Right hindlimb (tissue), 1 donor: Measurements from ENCODE around the gene AFG1L.
A peak's percentile ranks its signal among the peaks of the same experiment; 100 is the strongest.
"Not testable (repeated sequence)": the region's sequence is repeated elsewhere in the genome, so short reads cannot be mapped to it uniquely, and the experiment has no call there.

Source experiments
- DNase-seq: peaks from one replicate; pipeline ENCODE4 v3.0.0-alpha.2; 2018

The AFG1L gene

DNA sequence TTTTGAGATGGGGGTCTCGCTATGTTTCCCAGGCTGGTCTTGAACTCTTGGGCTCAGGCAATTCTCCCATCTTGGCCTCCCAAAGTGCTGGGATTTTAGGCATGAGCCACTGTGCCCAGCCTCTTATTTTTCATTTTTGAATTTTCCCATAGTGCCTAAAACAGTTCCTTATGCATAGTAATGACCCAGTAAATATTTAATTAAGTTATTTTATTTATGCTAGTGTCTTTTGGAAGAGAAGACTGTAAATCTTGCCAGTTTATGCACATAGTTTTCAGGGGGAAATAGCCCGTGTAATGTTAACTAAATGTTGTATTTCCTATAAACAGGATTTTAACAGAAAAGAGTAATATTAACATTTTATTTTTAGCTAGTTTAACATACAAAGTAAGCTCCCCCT lies 60.3 kb downstream of the AFG1L start:
- DNase-seq, result no peak

DNA sequence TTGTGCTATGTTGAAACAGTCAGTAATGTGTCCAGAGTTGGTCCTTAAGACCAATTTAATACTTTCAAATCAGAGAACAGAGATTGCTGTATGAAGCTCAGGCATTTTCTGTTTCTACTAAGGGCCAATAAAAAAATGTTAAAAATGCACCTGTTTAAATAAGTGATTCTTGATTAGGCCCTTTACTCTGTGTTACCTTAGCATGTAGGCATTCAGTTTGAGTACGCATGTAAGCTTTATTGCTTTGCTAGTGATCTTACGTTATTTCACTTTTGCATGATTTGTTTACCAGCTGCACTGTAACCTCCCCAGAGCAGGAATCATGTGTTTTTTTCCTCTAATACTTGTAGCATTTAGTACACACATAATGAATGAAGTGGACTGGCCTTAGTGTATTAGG lies 61.0 kb downstream of the AFG1L start:
- DNase-seq, result no peak

DNA sequence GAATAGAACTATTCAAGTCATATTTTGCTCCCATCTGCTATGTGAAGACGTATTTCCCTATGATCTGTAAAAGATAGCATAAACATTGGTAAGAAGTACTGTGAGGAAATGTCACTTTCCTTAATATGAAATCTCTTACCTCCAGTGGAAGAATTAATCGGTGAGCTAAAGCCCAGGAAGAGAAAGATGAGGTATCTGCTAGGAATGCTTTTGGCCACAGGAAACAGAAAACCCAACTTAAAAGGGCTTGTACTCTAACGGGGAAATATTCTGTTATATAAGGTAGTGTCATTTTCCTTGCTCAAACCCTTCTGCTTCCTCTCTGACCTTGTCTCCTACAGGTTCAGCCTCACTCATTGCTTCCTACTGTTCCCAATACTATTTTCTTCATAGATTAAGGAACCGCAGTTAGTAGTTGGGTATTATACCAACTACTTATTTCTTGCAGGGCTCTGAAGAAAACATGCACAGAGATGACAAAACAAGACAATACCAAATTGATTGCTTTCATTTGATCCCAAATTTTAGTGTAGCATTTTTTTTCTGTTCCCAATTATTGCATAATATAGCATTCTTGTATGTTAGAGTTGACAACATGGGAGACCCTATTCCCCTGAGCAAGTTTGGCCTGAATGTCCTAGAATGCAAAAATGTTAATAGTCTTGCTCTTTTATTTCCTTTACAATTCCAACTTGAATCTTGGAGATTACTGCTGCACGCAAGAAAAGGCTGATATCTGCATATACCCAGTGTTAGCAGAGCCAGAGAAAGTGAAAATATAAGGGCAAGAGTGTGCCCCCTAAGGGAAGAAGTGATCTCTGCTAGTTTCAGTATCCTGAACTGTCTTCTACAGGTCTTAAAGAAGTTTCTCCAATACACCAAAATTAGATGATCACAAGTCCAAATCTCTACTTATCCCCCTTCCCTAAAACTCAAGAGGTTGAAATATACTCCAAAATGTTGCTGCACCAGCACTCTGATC lies 65.3 kb downstream of the AFG1L start:
- DNase-seq, result no peak

DNA sequence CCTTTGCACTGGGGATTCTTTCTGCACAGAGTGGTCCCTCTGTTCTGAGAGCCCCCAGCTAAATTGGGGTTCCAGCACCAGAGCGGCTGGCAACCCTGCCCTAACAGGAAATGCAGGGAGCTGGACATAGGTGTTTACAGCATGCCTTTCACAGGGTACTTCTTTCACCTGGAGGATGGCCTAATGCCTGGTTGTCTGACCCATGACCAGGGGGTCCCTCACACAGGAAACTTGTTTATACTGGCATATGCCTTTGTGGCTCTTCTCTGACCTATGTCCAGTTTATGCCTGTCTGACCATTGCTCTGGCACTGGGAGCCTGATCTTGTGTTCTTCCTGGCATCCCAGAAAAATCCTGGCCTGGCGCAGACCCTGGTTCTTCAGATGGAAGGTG lies 66.1 kb downstream of the AFG1L start:
- no peak for DNase-seq

DNA sequence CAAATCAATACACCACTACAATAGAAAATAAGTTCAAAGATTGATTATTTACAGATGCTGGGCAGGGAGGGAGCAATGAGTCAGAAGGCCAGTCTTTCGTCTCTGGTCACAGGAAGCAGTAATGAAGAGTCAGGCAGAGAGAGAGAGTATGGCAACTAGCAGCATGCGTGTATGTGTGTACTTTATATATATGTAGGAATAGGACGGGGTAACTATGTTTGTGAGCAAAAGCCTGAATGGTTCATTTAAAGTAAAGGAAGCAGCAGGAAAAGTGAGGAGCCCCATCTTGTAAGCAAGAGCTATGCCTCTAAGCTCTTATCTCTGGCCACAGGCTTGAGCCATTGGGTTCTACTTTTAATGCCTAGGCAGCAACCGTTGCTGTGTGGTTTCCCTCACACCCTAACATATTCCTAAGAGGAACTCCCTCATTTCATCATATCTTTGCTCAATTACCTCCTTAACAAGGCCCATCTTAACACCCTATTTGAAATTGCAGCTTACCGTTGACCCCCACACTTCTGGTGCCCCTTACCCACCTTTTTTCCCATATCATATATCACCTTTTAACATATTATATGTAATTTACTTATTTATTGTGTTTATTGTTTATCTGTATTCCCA lies 66.6 kb downstream of the AFG1L start:
- no peak for DNase-seq

DNA sequence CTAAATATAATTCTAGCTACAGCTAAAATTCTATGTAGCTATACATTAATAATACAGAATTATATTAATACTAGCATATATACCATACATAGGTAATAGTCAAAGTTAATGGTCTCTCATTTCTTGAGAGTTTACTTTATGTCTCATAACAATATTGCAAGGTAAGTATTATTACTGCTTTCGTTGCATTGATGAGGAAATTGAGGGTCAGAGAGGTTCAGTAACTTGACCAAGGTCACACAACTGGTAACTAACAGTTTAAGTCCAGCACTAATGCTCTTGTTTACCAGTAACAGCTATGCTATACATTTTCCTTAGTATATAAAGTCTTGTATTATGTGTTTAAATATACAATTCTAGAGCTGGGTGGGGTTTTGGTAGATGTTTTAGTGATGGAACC lies 67.6 kb downstream of the AFG1L start:
- no peak for DNase-seq

DNA sequence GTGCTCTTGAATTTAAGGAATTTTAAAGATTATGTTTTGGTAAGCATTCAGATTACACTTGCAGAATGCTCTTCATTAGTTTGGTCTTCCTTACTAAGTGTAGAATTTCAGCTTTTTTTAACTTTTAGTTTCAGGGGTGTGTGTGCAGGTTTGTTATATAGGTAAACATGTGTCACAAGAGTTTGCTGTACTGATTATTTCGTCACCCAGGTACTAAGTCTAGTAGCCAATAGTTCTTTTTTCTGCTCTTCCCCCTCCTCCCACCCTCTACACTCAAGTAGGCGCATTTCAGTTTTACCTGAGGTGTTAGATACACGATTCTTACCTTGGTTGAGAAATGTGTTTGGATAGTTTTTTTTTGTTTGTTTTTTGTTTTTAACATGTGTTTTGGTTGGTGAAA lies 68.3 kb downstream of the AFG1L start:
- DNase-seq, result no peak

DNA sequence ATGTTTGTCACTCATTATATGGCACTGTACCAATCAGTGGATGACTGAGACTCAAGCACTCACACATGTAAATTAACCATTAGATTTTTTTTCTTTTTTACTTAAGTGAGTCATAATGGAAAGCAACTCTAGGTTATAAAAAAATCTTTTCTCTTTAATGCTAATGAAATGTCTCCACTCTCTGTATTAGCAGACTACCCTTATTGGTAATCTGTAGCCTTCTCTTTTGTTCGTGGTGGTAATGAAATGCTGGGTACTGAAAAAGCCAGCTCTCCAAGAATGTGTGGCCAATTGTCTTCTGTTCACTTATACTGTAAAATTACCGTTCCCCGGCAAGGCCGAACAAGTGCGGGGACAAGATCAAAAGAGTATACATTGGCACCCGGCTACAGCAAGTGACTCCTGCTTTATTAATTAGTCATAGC lies 69.0 kb downstream of the AFG1L start:
- no peak for DNase-seq

DNA sequence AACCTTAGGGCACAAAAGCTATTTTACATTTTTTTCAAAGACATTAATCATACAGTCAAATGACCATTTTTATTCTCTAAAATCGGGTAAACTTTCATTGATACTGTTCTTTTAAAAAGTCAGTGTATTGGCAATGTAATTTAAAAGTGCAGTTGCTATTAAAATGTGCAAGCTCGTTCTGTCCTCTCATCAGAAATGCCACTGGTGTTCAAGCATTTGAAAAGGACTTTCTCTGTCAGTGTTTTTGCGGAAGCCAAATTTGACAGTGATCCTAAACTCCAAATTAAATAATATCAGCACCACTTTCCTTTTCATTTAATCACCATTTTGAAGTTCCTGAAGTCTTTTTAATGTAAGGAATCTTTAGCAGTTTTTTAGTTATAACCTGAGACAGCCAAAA lies 69.6 kb downstream of the AFG1L start:
- no peak for DNase-seq

DNA sequence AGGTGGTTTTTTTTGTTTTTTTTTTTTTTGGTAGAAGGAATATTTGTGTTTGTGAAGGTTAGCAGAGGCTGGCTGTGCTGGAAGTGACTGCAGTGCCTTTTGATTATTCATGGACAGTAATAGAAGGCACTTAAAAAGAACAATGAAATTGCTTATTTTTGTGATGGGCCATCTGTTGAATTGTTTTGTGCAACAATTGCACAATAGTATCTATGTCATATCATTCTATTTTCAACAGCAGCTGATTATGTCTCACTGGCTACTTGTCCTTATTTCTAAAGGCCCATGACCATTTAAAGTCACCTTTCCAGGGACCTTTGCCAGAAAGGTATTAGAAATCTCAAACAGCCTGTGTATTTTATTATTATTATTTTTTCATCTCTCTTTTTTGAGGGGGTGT lies 70.6 kb downstream of the AFG1L start:
- no peak for DNase-seq

DNA sequence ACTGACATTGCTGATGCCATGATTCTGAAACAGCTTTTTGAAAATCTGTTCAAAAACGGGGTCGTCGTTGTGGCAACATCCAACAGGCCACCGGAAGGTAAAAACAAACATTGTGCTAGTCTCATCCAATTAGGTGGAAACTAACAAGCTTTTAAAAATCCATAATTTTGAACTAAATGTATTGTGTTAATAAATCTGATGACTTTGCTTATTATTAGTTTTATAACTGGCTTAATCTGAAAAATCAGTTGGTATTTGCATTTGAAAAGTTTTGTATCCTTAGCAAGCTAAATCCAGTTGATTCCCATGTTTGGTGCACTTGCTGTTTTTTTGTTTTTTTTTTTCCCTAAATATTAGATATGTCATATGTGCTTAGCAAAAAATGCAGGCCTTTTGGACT lies 71.4 kb downstream of the AFG1L start:
- no peak for DNase-seq

DNA sequence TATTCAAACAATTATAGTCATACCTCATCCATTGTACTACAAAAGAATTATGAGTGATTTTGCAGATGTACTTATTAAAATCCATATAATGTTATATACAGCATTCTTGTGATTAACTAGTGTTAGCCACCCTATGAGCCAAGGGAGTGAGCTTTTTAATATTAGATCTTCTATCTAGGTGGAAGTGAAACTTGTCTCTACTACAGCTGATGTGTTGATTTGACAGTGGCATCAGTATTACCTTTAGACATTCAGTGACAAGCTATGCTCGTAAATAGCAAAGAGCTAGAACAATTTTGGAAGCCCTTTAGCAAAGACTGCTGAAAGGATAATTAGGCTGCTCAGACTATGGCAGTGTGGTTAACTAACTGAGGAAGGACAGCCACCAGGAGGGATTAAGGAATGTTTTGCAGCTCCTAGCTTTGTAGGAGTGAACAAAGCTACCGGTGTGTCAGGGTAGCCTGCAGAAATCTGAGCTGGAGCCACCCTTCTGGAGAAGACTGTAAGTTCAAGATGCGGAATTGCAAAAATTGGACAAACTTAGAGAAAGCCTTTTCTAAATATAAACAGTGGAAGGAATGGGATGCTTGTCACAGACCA lies 73.7 kb downstream of the AFG1L start:
- DNase-seq, result no peak

DNA sequence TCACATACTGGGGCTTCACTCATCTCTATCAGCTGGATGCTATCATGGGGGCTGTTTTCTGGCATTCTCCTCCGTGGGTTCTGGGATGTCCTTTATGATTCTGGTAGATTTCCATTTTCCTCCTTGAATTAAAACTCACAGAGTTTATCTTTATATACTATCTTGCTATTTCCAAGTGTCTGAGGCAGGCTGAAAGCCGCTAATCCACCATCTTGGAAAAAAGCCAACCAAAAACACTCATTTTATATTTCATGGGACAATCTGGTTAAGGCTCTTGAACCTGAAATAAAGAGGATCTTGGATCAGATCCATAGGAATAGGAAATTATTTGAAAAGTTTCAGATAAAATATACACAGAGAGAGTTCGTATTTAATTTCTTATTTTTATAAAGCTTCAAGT lies 86.0 kb downstream of the AFG1L start:
- no peak for DNase-seq

DNA sequence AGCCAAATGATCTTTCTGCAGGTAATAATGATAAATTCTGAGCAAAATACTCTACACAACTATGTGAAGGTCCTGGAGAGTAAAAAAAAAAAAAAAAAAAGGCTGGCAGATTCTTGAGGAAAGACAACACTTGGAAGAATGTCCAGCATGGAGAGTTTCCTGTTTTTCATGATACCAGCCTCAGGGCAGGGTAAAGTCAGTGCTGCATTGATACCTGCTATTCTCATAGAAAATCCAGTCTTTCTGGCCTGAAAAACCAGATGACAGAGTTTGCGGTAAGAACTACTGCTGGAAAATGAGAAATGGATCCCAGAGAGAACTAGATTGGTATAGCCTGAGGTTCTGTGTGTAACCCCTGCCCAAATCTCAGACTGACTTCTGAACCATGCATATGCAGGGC lies 89.1 kb downstream of the AFG1L start:
- no peak for DNase-seq

DNA sequence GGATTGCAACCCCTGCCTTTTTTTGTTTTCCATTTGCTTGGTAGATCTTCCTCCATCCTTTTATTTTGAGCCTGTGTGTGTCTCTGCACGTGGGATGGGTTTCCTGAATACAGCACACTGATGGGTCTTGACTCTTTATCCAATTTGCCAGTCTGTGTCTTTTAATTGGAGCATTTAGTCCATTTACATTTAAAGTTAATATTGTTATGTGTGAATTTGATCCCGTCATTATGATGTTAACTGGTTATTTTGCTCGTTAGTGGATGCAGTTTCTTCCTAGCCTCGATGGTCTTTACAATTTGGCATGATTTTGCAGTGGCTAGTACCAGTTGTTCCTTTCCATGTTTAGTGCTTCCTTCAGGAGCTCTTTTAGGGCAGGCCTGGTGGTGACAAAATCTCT lies 94.3 kb downstream of the AFG1L start:
- not testable (repeated sequence) for DNase-seq

DNA sequence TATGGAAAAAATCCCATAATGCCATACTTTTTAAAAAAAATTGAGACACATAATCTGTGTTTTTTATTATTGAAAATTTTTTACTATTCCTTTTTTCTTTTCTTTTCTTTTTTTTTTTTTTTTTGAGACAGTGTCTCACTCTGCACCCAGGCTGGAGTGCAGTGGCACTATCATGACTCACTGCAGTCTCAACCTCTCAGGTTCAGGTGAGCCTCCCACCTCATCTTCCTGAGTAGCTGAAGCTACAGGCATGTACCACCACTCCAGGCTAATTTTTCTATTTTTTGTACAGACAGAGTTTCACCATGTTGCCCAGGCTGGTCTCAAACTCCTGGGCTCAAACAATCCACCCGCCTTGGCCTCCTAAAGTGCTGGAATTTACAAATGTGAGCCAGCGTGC lies 100.4 kb downstream of the AFG1L start:
- no peak for DNase-seq

DNA sequence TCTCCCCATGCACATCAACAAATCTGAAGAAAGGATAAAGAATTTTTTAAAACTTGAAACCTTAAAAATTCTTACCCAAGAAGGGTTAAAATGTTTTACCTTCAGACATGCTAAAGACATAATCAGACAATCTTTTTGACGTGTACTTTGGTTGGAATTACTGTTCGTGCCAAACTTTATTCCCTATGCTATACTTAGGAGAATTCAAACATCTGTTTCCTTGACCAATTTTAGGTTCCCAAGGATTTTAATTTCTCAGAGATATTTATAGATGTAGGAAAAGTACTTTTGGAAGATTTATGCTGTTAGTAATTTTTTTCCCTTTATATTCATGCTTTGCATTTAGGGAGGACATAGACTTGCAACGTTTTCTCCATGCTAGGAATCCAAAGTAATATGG lies 108.4 kb downstream of the AFG1L start:
- no peak for DNase-seq

DNA sequence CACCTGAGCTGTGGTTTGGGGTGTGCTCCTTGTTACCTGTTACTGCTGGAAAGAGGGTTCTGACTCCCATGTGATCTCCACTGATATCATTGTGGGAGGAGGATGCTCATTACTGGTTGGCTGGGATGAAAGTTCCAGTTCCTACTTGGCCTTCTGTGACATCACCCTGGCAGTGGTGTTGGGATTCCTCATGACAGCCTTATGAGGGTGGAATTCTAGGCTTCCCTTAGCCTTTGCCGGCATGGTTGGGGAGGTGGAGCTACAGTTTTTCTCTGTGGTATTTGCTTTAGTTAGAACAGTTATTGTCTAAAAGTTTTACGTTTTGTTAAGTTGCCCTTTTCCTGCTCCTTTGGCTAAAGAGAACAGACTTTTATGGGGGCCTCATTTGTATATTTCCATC lies 112.1 kb downstream of the AFG1L start:
- no peak for DNase-seq

DNA sequence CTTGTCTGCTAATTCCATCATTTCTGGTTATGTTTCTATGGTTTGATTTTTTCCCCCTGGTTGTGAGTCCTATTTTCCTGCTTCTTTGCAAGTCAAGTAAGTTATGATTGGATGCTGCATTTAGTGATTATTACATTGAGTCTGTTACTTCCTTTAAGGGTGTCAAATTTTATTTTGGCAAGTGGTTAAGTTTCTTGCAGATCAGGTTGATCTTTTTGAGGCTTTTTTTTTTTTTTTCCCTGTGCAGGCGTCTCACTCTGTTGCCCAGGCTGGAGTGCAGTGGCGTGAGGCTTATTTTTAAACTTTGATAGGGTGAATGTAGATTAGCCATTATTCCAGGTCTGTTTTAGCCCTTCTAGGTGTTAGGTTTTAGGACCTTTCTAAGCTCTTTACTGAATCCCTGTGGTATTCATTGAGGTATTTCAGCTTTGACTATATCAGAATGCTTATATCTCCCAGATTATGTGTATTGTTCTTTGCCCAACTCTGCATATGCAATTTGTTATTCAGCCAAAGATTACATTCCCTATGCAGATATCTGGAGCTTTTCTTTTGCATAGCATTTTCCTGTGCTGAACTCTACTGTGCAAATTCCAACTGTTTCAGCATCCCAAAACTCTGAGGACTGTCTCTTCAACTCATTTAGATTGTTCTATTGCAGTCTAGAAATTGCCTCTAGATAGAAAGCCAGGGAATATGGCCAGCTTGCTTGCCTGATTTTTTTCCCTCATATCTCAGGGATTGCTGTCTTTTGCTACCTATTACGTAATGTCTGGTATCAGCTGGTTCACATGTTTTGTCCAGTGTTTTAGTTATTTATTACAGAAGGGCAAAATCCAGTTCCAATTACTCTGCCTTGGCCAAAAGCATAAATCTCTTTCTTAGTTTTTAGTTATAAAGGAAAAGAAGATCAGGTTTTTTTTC lies 113.3 kb downstream of the AFG1L start:
- peak; percentile 47 for DNase-seq

DNA sequence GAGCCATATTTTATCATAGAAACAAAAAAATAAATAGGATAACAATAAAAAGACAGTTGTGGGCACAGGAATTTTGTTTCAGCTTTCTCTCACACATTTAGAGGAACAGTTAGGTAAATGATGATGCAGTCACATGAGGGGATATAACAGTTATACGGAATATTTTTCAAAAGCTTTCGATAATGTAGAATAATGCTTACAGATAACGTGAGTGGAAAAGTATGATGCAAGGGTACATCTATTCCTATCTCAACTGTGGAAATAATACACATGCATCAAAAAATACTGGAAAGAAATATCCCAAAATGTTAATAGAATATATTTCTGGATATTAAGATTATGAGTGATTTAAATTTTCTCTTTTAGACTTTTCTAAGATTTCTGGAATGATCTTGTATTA lies 114.0 kb downstream of the AFG1L start:
- DNase-seq, result no peak

DNA sequence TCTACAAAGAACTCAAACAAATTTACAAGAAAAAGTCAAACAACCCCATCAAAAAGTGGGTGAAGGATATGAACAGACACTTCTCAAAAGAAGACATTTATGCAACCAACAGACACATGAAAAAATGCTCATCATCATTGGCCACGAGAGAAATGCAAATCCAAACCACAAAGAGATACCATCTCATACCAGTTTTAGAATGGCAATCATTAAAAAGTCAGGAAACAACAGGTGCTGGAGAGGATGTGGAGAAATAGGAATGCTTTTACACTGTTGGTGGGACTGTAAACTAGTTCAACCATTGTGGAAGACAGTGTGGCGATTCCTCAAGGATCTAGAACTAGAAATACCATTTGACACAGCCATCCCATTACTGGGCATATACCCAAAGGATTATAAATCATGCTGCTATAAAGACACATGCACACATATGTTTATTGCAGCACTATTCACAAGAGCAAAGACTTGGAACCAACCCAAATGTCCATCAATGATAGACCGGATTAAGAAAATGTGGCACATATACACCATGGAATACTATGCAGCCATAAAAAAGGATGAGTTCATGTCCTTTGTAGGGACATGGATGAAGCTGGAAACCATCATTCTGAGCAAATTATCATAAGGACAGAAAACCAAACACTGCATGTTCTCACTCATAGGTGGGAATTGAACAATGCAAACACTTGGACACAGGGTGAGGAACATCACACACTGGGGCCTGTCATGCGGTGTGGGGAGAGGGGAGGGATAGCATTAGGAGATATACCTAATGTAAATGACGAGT lies 121.4 kb downstream of the AFG1L start:
- not testable (repeated sequence) for DNase-seq

DNA sequence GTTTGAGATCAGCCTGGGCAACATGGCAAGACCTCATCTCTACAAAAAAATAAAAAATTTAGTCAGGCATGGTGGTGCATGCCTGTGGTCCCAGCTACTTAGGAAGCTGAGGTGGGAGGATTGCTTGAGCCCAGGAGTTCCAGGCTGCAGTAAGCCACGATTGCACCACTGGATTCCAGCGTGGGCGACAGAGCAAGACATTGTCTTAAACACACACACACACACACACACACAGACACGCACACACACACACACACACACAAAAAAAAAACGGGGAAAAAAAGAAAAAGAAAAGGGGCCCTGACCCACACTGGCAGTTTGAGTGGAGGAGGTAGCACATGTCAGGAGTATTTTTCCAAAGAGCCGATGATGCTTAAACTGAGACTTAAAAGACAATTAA lies 122.2 kb downstream of the AFG1L start:
- DNase-seq, result no peak
